Gastroesophageal sphincter (tissue), 3 donors: ENCODE results near the gene ZSWIM4.

ENCODE experiments used
- CTCF ChIP-seq, 4 experiments: fragments of 200-600 bp in 2 of 4; fragments of 450-650 bp in 2 of 4; sonication (generic) in 1 of 4; IDR thresholded peaks; one replicate each; pipeline ENCODE4 v1.5.1; 2017 to 2019; ENCODE audit warnings: antibody characterized with exemption in 4 of 4, mild to moderate bottlenecking in 2 of 4, moderate library complexity in 2 of 4
- POLR2A ChIP-seq, 2 donors: fragments of 450-650 bp; IDR thresholded peaks; one replicate each; pipeline ENCODE4 v1.6.1; 2017; ENCODE audit warnings: antibody characterized with exemption in 2 of 2, mild to moderate bottlenecking in 2 of 2, moderate library complexity in 1 of 2

- no peak for TF ChIP-seq CTCF (IDR thresholded peaks at IDR 0.05)
- no peak for TF ChIP-seq POLR2A (IDR thresholded peaks at IDR 0.05)
Observed at GRCh38 chr19:13768510-13768909, 26.7 kb upstream of the ZSWIM4 start.
